Measurements from ENCODE around the gene MTARC2.
A peak's percentile ranks its signal among the peaks of the same experiment; 100 is the strongest.

MTARC2 gene

DNA sequence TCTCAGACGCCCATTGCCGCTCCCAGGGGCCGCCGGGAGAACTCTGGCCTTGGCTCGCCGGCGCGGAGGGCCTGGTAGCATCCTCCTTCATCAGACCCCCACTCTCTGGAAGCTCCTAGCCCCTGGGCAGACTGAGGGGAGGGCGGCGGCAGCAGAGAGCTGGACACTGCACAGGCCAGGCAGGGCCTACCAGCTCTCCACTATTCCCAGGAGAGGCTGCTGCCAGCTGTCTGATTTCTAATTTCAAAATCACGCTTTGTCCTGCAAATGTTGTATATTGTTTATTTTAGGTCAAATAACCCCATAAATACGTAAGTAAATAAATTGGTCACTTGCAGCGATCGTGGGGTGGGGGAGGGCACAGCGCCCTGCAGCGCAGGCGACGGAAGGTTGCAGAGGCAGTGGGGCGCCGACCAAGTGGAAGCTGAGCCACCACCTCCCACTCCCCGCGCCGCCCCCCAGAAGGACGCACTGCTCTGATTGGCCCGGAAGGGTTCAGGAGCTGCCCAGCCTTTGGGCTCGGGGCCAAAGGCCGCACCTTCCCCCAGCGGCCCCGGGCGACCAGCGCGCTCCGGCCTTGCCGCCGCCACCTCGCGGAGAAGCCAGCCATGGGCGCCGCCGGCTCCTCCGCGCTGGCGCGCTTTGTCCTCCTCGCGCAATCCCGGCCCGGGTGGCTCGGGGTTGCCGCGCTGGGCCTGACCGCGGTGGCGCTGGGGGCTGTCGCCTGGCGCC lies 38.4 kb downstream of the MTARC2 start, which contains the start of gene MTARC1:
Gene MTARC1 (plus strand): TSS at position 577 of the 732 bp plus-strand sequence. CDS start 32 bp downstream, at position 609.
- no peaks in the 10 kb centered on the region for H3K27me3 ChIP-seq
- peak within 1 kb of the TSS; percentile 71 to 77 for H3K4me3 ChIP-seq (ENCODE audit: low read depth in 1 of 2, low read length in 1 of 2)
- H3K4me1 ChIP-seq (ENCODE audit: control insufficient read depth in 1 of 2, insufficient read depth in 1 of 2, low read depth in 1 of 2, low read length in 1 of 2), result peaks cover 64 to 67% of the 10 kb centered on the region in 2 experiments
- no peaks in the 10 kb centered on the region for H3K36me3 ChIP-seq
- H3K9me3 ChIP-seq, result no peaks in the 10 kb centered on the region
- peak within 1 kb of the TSS; percentile 83 for H3K27ac ChIP-seq
- TF ChIP-seq CTCF (IDR thresholded peaks at IDR 0.05), result no peak

DNA sequence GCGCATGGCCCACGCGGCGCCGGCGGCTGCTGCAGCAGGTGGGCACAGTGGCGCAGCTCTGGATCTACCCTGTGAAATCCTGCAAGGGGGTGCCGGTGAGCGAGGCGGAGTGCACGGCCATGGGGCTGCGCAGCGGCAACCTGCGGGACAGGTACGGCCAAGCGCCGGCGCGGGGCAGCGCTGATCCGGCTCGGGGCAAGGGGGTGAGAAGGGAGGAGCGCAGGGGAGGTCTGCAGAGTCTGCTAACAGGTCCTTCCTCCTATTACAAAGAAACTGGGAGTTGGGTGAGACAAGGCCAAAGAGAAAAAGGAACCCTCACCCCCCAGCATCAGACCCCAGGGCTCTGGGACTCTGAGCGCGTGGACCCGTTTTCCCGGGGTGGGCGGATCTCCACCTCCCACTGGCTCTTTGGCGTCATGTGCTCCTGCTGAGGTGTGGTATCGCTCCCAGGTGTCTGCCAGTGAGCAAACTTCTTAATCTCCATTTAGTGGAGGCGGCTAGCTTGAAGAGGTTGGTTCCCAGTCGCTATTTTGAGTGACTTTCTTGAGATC lies 39.0 kb downstream of the MTARC2 start:
- H3K4me1 ChIP-seq (ENCODE audit: control insufficient read depth in 1 of 2, insufficient read depth in 1 of 2, low read depth in 1 of 2, low read length in 1 of 2), result peaks cover 71 to 73% of the 10 kb centered on the region in 2 experiments
- H3K36me3 ChIP-seq, result no peaks in the 10 kb centered on the region
- H3K27ac ChIP-seq, result peak overlapping the region; percentile 83
- peak overlapping the region; percentile 71 to 77 for H3K4me3 ChIP-seq (ENCODE audit: low read depth in 1 of 2, low read length in 1 of 2)
- no peak for TF ChIP-seq CTCF (IDR thresholded peaks at IDR 0.05)
- H3K27me3 ChIP-seq, result no peaks in the 10 kb centered on the region
- H3K9me3 ChIP-seq, result no peaks in the 10 kb centered on the region

DNA sequence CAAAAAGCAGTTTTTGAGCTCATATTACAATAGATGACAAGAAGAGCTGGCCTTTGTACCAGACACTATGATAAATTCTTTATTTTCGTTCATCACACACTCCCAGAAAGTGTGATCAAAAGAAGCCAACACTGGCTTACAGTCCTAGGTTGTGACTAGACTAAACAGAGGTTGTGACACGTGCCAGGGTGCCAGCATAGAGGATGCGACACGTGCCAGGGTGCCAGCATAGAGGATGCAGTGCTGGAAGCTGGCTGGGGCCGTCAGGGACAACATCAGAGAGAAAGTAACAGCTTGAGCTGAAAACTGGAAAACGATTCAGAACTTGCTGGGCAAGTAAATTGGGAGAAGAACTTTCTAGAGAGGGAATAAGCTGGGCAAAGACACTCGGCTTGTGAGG lies 40.8 kb downstream of the MTARC2 start:
- H3K27me3 ChIP-seq, result no peaks in the 10 kb centered on the region
- no peak for TF ChIP-seq CTCF (IDR thresholded peaks at IDR 0.05)
- peaks cover 86 to 91% of the 10 kb centered on the region in 2 experiments for H3K4me1 ChIP-seq (ENCODE audit: control insufficient read depth in 1 of 2, insufficient read depth in 1 of 2, low read depth in 1 of 2, low read length in 1 of 2)
- peaks cover 8% of the 10 kb centered on the region for H3K36me3 ChIP-seq
- peak overlapping the region; percentile 83 for H3K27ac ChIP-seq
- H3K9me3 ChIP-seq, result no peaks in the 10 kb centered on the region
- H3K4me3 ChIP-seq (ENCODE audit: low read depth in 1 of 2, low read length in 1 of 2), result peak overlapping the region; percentile 71 to 77

DNA sequence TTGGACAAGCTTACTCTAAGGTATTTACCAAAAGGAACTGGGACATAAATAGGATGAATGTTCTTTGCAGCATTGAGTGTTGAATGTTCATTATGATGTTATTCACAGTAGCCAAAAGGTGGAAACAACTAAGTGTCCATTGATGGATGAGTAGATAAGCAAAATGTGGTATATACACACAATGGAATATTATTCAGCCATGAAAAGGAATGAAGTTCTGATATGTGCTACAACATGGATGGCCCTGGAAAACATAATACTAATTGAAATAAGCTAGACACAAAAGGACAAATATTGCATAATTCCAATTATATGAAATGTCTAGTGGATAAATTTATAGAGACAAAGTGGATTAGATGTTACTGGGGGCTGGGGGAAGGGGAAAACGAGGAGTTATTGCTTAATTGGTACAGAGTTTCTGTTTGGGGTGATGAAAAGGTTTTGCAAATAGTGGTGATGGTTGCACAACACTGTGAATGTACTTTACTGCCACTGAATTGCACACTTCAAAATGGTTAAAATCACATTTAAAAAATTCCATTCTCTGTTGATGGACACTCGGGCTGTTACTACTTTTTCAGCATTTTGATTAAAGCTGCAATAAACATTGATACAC lies 41.5 kb downstream of the MTARC2 start:
- Histone ChIP-seq H3K27ac (peak overlapping the region; percentile 83), H3K9me3 (no peaks in the 10 kb centered on the region), H3K36me3 (peaks cover 9% of the 10 kb centered on the region), H3K4me3 (ENCODE audit: low read depth in 1 of 2, low read length in 1 of 2) (peak overlapping the region; percentile 71 to 77), H3K27me3 (no peaks in the 10 kb centered on the region), H3K4me1 (ENCODE audit: control insufficient read depth in 1 of 2, insufficient read depth in 1 of 2, low read depth in 1 of 2, low read length in 1 of 2) (peaks cover 93 to 94% of the 10 kb centered on the region in 2 experiments)
- no peak for TF ChIP-seq CTCF (IDR thresholded peaks at IDR 0.05)

DNA sequence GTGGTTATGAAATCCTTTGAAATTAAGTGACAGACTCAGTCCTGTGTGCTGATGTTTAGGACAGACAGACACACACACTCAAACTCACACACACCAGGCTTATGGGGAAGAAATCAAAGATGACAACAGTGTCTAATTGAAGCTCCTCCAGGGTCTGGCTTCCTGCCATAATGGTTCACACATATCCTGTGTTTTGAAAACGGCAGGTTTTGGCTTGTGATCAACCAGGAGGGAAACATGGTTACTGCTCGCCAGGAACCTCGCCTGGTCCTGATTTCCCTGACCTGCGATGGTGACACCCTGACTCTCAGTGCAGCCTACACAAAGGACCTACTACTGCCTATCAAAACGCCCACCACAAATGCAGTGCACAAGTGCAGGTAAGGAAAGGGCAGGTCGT lies 43.2 kb downstream of the MTARC2 start:
- TF ChIP-seq CTCF (IDR thresholded peaks at IDR 0.05), result no peak
- H3K4me3 ChIP-seq (ENCODE audit: low read depth in 1 of 2, low read length in 1 of 2), result peak overlapping the region; percentile 10 to 77
- peaks cover 76 to 79% of the 10 kb centered on the region in 2 experiments for H3K4me1 ChIP-seq (ENCODE audit: control insufficient read depth in 1 of 2, insufficient read depth in 1 of 2, low read depth in 1 of 2, low read length in 1 of 2)
- H3K27me3 ChIP-seq, result no peaks in the 10 kb centered on the region
- H3K27ac ChIP-seq, result peak overlapping the region; percentile 83
- no peaks in the 10 kb centered on the region for H3K9me3 ChIP-seq
- peaks cover 18% of the 10 kb centered on the region for H3K36me3 ChIP-seq

All from neutrophil (primary cell).